ENCODE data around the gene PCNX2. TPM values are rescaled to one million over a fixed set of nuclear protein-coding genes. Genes with fewer than 3 reads are reported as not detected.
"Not testable (repeated sequence)": the region's sequence is repeated elsewhere in the genome, so short reads cannot be mapped to it uniquely, and the experiment has no call there.

The PCNX2 gene
- total and polyA plus RNA-seq, 2 experiments from 2014 or later = 5.0 to 13.7 TPM

- Histone ChIP-seq H3K27ac (no peak overlapping the region), H3K4me1 (ENCODE audit: insufficient read depth) (peaks cover 15% of the 10 kb centered on the region), H3K4me3 (no peak overlapping the region), H3F3A (ENCODE audit: insufficient read depth) (peaks cover 6% of the 10 kb centered on the region; the same call in 1 of the 2 replicates), H3K4me2 (ENCODE audit: unreplicated experiment) (no peak overlapping the region), H3K79me2 (ENCODE audit: insufficient read depth) (no peaks in the 10 kb centered on the region), H3K9me2 (ENCODE audit: insufficient read depth) (no peaks in the 10 kb centered on the region), H3K9ac (no peak overlapping the region), H3K9me3 (ENCODE audit: low read depth) (no peaks in the 10 kb centered on the region), H3K36me3 (ENCODE audit: low read depth) (no peaks in the 10 kb centered on the region), H4K20me1 (ENCODE audit: insufficient read depth) (no peaks in the 10 kb centered on the region), H3K27me3 (replicated peaks; ENCODE audit: insufficient read depth) (no peaks in the 10 kb centered on the region), H2AFZ (no peak overlapping the region)
- TF ChIP-seq EZH2phosphoT487 (IDR thresholded peaks at IDR 0.05; ENCODE audit: insufficient read depth, low read depth) = no peak
- no peak for TF ChIP-seq EZH2 (IDR thresholded peaks at IDR 0.05; ENCODE audit: insufficient read depth, poor library complexity, severe bottlenecking)
- WGBS, 2 experiments (ENCODE audit: low coverage in 1 of 2, low lambda C conversion rate in 2 of 2, missing lambda C conversion rate in 2 of 2) = 74 to 76% methylated on average over 6 of the region's 6 CpGs
- no peak for DNase-seq
- in situ Hi-C loops (cut with MboI) = no loop called here
These were observed 289.4 kb downstream of the PCNX2 start for GRCh38 chr1:233006108-233006507.

DNA sequence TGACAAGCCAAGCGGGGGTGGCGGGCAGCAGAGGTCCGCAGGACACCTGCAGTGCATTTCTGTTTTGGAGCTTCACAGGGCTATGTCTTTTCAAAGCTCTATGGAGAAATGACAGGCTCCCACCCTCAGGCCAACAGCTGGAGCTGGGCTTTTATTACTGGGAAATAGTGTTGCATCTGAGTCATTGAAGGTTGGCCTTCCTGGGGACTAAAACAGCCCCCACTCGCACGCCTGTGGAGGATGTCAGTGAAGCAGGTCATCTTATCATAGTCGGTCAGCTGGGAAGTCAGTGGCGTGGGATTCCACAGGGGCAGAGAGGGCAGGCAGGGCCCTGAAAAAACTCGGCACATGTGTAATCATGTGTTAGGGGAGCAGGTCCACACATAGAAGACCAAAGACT lies 289.8 kb downstream of the PCNX2 start:
- Histone ChIP-seq H3K4me2 (ENCODE audit: unreplicated experiment) (no peak overlapping the region), H4K20me1 (ENCODE audit: insufficient read depth) (no peaks in the 10 kb centered on the region), H3K4me1 (ENCODE audit: insufficient read depth) (peaks cover 15% of the 10 kb centered on the region), H3K27me3 (replicated peaks; ENCODE audit: insufficient read depth) (no peaks in the 10 kb centered on the region), H3K9me2 (ENCODE audit: insufficient read depth) (no peaks in the 10 kb centered on the region), H3K9me3 (ENCODE audit: low read depth) (no peaks in the 10 kb centered on the region), H3K36me3 (ENCODE audit: low read depth) (no peaks in the 10 kb centered on the region), H2AFZ (no peak overlapping the region), H3K9ac (no peak overlapping the region), H3F3A (ENCODE audit: insufficient read depth) (peaks cover 4% of the 10 kb centered on the region; the same call in 1 of the 2 replicates), H3K27ac (no peak overlapping the region), H3K4me3 (no peak overlapping the region), H3K79me2 (ENCODE audit: insufficient read depth) (no peaks in the 10 kb centered on the region)
- DNase-seq = peak; percentile 56
- WGBS, 2 experiments (ENCODE audit: low coverage in 1 of 2, low lambda C conversion rate in 2 of 2, missing lambda C conversion rate in 2 of 2) = 76 to 81% methylated on average over 8 of the region's 8 CpGs
- in situ Hi-C loops (cut with MboI) = no loop called here
- no peak for TF ChIP-seq EZH2phosphoT487 (IDR thresholded peaks at IDR 0.05; ENCODE audit: insufficient read depth, low read depth)
- TF ChIP-seq EZH2 (IDR thresholded peaks at IDR 0.05; ENCODE audit: insufficient read depth, poor library complexity, severe bottlenecking) = no peak

DNA sequence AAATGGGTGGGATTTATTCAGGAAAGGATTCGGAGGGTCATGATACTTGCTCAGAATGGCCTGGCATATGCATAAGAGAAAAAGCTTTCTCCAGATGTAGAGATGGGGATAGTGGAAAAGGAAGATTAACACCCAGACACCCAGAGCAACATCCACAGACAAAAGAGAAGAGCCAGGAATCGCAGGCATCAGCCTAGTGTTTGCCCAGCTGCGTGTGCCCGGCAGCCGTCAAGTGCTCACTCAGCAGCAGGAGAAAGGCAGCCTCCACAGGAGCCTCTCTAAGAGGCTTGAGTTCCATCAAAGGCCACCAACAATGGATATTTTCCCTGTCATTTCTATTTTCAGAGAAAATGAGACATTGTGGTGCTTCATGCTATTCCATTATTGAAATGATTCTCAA lies 290.4 kb downstream of the PCNX2 start:
- Histone ChIP-seq H3K9ac (no peak overlapping the region), H2AFZ (no peak overlapping the region), H3K27ac (no peak overlapping the region), H3K4me1 (ENCODE audit: insufficient read depth) (peaks cover 11% of the 10 kb centered on the region), H4K20me1 (ENCODE audit: insufficient read depth) (no peaks in the 10 kb centered on the region), H3K9me2 (ENCODE audit: insufficient read depth) (no peaks in the 10 kb centered on the region), H3K27me3 (replicated peaks; ENCODE audit: insufficient read depth) (no peaks in the 10 kb centered on the region), H3K4me2 (ENCODE audit: unreplicated experiment) (no peak overlapping the region), H3K4me3 (no peak overlapping the region), H3F3A (ENCODE audit: insufficient read depth) (no peaks in the 10 kb centered on the region), H3K36me3 (ENCODE audit: low read depth) (no peaks in the 10 kb centered on the region), H3K9me3 (ENCODE audit: low read depth) (no peaks in the 10 kb centered on the region), H3K79me2 (ENCODE audit: insufficient read depth) (no peaks in the 10 kb centered on the region)
- WGBS, 2 experiments (ENCODE audit: low coverage in 1 of 2, low lambda C conversion rate in 2 of 2, missing lambda C conversion rate in 2 of 2) = 97 to 99% methylated on average over 5 of the region's 5 CpGs
- TF ChIP-seq EZH2 (IDR thresholded peaks at IDR 0.05; ENCODE audit: insufficient read depth, poor library complexity, severe bottlenecking) (no peak), EZH2phosphoT487 (IDR thresholded peaks at IDR 0.05; ENCODE audit: insufficient read depth, low read depth) (no peak)
- in situ Hi-C loops (cut with MboI) = no loop called here
- no peak for DNase-seq

- Histone ChIP-seq H3K9ac (no peak overlapping the region), H3K36me3 (ENCODE audit: low read depth) (no peaks in the 10 kb centered on the region), H3K27me3 (replicated peaks; ENCODE audit: insufficient read depth) (no peaks in the 10 kb centered on the region), H2AFZ (no peak overlapping the region), H4K20me1 (ENCODE audit: insufficient read depth) (no peaks in the 10 kb centered on the region), H3K79me2 (ENCODE audit: insufficient read depth) (no peaks in the 10 kb centered on the region), H3K9me2 (ENCODE audit: insufficient read depth) (no peaks in the 10 kb centered on the region), H3F3A (ENCODE audit: insufficient read depth) (no peaks in the 10 kb centered on the region), H3K4me3 (no peak overlapping the region), H3K27ac (no peak overlapping the region), H3K9me3 (ENCODE audit: low read depth) (no peaks in the 10 kb centered on the region), H3K4me2 (ENCODE audit: unreplicated experiment) (no peak overlapping the region), H3K4me1 (ENCODE audit: insufficient read depth) (0 out of 2 replicates have a peak, but pooled peaks cover 8% of the 10 kb centered on the region)
- WGBS, 2 experiments (ENCODE audit: low coverage in 1 of 2, low lambda C conversion rate in 2 of 2, missing lambda C conversion rate in 2 of 2) = 95 to 97% methylated on average over 9 of the region's 9 CpGs
- in situ Hi-C loops (cut with MboI) = no loop called here
- DNase-seq = no peak
- no peak for TF ChIP-seq EZH2phosphoT487 (IDR thresholded peaks at IDR 0.05; ENCODE audit: insufficient read depth, low read depth)
- no peak for TF ChIP-seq EZH2 (IDR thresholded peaks at IDR 0.05; ENCODE audit: insufficient read depth, poor library complexity, severe bottlenecking)
These were observed 291.1 kb downstream of the PCNX2 start for GRCh38 chr1:233004451-233004850.

DNA sequence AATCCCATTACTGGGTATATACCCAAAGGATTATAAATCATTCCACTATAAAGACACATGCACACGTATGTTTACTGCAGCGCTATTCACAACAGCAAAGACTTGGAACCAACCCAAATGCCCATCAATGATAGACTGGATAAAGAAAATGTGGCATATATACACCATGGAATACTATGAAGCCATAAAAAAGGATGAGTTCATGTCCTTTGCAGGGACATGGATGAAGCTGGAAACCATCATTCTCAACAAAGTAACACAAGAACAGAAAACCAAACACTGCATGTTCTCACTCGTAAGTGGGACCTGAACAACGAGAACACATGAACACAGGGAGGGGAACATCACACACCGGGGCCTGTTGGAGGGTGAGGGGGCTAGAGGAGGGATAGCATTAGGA lies 291.9 kb downstream of the PCNX2 start:
- H3K27me3 ChIP-seq (replicated peaks; ENCODE audit: insufficient read depth); H3K79me2 ChIP-seq (ENCODE audit: insufficient read depth); H3K27ac ChIP-seq; H4K20me1 ChIP-seq (ENCODE audit: insufficient read depth); H3K36me3 ChIP-seq (ENCODE audit: low read depth); H3K9me3 ChIP-seq (ENCODE audit: low read depth); H3K9ac ChIP-seq; H3K4me1 ChIP-seq (ENCODE audit: insufficient read depth); H3K4me3 ChIP-seq; DNase-seq; in situ Hi-C loops (cut with MboI); H3K9me2 ChIP-seq (ENCODE audit: insufficient read depth); H2AFZ ChIP-seq; H3F3A ChIP-seq (ENCODE audit: insufficient read depth); H3K4me2 ChIP-seq (ENCODE audit: unreplicated experiment): not testable (repeated sequence)
- WGBS, 2 experiments (ENCODE audit: low coverage in 1 of 2, low lambda C conversion rate in 2 of 2, missing lambda C conversion rate in 2 of 2) = 96 to 98% methylated on average over 5 of the region's 5 CpGs

All from GM23248 (cell line).